A673 (cell line): ENCODE data around the gene NEIL3.

Source experiments
- EZH2 ChIP-seq: fragments of 200-600 bp; sonication (generic); IDR thresholded peaks from 2 replicates; pipeline ENCODE4 v1.6.1; 2017; ENCODE audit warnings: borderline replicate concordance, low read depth, mild to moderate bottlenecking, mixed read lengths, antibody characterized with exemption, low read length; ENCODE audit not compliant: poor library complexity, severe bottlenecking
- TF ChIP-seq, protein P1 (sequence below): fragments of 300-800, 200-600 bp; sonication (generic); conservative IDR thresholded peaks from 2 replicates; pipeline ENCODE4 v1.5.1; 2017; ENCODE audit warnings: low read depth, mild to moderate bottlenecking, antibody characterized with exemption, low read length, moderate library complexity, mixed read lengths

- TF ChIP-seq, protein P1, sequence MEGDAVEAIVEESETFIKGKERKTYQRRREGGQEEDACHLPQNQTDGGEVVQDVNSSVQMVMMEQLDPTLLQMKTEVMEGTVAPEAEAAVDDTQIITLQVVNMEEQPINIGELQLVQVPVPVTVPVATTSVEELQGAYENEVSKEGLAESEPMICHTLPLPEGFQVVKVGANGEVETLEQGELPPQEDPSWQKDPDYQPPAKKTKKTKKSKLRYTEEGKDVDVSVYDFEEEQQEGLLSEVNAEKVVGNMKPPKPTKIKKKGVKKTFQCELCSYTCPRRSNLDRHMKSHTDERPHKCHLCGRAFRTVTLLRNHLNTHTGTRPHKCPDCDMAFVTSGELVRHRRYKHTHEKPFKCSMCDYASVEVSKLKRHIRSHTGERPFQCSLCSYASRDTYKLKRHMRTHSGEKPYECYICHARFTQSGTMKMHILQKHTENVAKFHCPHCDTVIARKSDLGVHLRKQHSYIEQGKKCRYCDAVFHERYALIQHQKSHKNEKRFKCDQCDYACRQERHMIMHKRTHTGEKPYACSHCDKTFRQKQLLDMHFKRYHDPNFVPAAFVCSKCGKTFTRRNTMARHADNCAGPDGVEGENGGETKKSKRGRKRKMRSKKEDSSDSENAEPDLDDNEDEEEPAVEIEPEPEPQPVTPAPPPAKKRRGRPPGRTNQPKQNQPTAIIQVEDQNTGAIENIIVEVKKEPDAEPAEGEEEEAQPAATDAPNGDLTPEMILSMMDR: no peak
- no peak for TF ChIP-seq EZH2
Observed at GRCh38 chr4:177371461-177371860, 61.8 kb downstream of the NEIL3 start.
